HG03378 (cell line): ENCODE data around the gene GMPR.
"Not testable (repeated sequence)": the region's sequence is repeated elsewhere in the genome, so short reads cannot be mapped to it uniquely, and the experiment has no call there.

Source experiments
- ATAC-seq: cut with Tn5 transposase; IDR thresholded peaks from one replicate; pipeline ENCODE4 v1.9.1; 2021; ENCODE audit warnings: mild to moderate bottlenecking, moderate library complexity; ENCODE audit not compliant: unreplicated experiment

GMPR gene

GRCh38 chr6:16225062-16225731 lies 13.2 kb upstream of the GMPR start:
- ATAC-seq, result not testable (repeated sequence)

- ATAC-seq, result not testable (repeated sequence)
These were observed 12.0 kb upstream of the GMPR start for GRCh38 chr6:16226117-16227047.

- ATAC-seq, result no peak
These were observed 11.3 kb upstream of the GMPR start for GRCh38 chr6:16227048-16227562.

GRCh38 chr6:16227605-16228004 lies 10.8 kb upstream of the GMPR start:
- no peak for ATAC-seq

- ATAC-seq, result no peak
These were observed 10.3 kb upstream of the GMPR start for GRCh38 chr6:16228043-16228442.

- no peak for ATAC-seq
These were observed 9.4 kb upstream of the GMPR start for GRCh38 chr6:16228709-16229665.

- ATAC-seq, result no peak
These were observed 8.7 kb upstream of the GMPR start for GRCh38 chr6:16229700-16230099.

GRCh38 chr6:16230953-16231352 lies 7.4 kb upstream of the GMPR start:
- no peak for ATAC-seq

GRCh38 chr6:16232086-16232485 lies 6.3 kb upstream of the GMPR start:
- no peak for ATAC-seq

GRCh38 chr6:16236009-16236501 lies 2.3 kb upstream of the GMPR start:
- ATAC-seq, result no peak

- peak; percentile 66 for ATAC-seq
These were observed 1.7 kb upstream of the GMPR start for GRCh38 chr6:16236631-16237199.

GRCh38 chr6:16237242-16237641 lies 1.1 kb upstream of the GMPR start:
- no peak for ATAC-seq

- ATAC-seq, result no peak
These were observed 793 bp downstream of the GMPR start for GRCh38 chr6:16238963-16239797.

- ATAC-seq, result no peak
These were observed 1.4 kb downstream of the GMPR start for GRCh38 chr6:16239798-16240123.

- no peak for ATAC-seq
These were observed 2.4 kb downstream of the GMPR start for GRCh38 chr6:16240589-16241320.

GRCh38 chr6:16241321-16241689 lies 2.9 kb downstream of the GMPR start:
- ATAC-seq, result no peak

GRCh38 chr6:16243055-16243454 lies 4.7 kb downstream of the GMPR start:
- no peak for ATAC-seq

GRCh38 chr6:16243664-16244063 lies 5.3 kb downstream of the GMPR start:
- ATAC-seq, result no peak

- ATAC-seq, result no peak
These were observed 6.1 kb downstream of the GMPR start for GRCh38 chr6:16244446-16244845.
